DLD1 (cell line): ENCODE measurements around the gene FAM78B.

Source experiments
- in situ Hi-C: cut with HindIII; loops from 2 replicates; pipeline ENCODE4 v1.10.0; 2017; ENCODE audit warnings: low sequenced_read_pairs

Gene FAM78B

DNA sequence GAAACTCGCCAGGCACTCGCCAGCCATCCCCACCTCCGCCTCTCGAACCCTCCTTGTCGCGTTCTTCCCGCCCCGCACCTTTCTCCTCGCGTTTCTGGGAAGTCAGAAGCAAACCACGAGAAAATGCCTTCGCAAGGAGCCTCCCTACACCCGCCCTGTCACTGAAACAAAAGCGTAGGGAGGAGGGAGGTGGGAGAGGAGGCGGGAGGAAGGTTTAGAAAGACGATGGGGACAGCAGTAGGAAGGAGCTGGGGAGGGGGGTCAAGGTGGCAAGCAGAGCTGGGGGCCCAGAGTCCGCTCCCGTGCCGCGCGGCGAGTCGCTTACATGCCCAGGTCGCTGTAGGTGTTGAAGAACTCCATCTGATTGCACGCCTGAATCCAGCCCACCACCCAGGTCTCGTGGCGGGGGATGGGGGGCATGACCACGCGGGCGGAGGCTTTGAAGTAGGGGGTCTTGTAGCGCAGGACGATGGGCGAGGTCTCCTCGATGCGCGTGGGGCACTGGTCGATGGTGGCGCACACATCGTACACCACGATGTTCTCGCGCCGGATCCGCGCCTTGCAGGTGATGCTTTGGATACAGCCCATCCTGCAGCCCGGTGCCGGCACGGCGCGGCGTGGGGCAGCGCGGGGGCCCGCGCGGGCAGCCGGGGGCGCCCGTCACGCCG is 1.0 kb downstream of the FAM78B start:
- in situ Hi-C loops: loop anchor here (25.0 kb wide), 1 partner anchor 203 kb away; no protein-coding TSS in a partner anchor

DNA sequence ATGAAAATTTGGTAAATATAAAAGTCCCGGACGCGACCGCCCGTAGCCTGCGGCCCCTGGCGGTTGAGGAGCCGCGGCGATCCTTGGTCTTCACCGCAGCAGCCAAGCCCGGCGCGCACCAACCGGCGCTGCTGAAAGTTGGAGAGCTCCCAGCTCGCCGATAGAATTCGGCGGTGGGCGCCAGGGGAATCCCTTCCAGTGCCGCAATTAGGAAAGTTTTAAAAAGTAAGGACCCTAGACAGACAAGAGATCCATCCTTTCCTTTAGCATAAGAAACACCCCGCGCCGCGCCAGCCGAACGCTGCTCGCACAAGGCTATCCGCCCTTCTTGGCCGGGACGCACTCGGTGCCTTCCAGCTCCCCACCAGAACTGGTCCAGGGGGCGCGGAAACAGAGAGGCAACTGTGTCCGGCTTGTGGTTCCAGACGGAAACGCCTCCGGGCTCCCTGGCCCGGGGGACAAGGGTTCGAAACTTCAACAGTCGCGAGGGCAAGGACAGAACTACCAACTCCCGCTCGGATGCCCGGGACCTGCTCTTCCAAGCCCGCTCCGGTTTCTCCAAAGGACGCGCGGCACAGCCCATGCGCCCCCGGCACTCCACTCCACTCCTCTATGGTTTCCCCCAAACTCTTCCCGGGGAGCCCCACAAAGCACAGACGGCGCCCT is 1.7 kb downstream of the FAM78B start:
- in situ Hi-C loops: loop anchor here (25.0 kb wide), 1 partner anchor 203 kb away; no protein-coding TSS in a partner anchor

DNA sequence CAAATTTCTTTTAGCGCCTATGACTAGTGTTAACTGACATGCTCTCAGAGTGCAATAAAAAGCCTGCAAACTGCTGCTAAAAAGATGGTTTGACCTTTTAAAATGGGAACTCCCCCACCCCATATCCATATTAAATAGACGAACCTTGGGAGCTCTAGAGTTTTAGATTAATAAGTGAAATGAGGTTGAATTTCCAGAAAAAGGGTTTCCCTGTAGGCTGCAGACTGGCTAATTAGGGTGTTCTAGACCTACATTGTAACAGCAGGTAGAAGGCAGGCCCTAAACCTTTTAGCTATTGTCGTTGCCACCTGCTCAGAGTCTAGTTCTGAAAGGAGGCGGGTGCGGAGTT is 2.2 kb downstream of the FAM78B start:
- in situ Hi-C loops: loop anchor here (25.0 kb wide), 1 partner anchor 202 kb away; no protein-coding TSS in a partner anchor

DNA sequence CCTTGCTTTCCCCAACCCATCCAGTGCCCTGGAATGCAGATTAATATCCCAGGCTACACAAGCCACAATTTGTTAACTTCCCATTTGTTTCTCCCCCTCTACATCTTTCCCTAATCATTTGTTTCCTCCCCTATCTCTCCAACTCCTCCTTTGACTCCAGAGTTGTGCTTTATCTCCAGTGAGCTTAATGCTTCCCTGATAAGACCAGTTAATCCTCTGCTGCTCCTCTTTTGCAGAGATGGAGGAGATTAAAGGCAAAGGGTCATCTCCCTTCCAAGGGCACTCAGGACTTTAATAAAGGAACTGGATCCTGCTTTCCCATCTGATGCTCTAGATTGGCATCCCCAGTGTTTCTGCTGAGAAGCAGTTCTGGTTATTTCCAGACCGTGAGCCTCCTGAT is 7.1 kb downstream of the FAM78B start:
- in situ Hi-C loops: loop anchor here (25.0 kb wide), 1 partner anchor 197 kb away; no protein-coding TSS in a partner anchor

DNA sequence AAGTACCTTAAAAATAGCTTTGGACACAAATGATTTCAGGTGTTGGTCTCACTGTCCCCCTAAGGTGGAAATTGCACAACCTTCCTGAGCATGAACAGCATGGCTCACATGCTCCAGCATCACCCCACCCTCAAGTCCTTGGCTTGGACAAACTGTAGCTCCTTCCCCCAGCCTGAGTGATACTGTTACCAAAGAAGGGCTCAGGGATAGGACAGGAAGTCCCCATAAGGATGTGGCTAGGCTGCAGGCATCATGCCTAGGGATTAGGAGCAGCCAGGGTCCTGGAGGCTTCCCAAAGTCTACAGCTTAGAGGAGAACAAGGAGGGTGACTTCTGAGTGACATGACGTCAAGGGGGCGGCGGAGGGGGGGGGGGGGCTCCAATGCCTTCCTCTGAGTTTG is 10.1 kb downstream of the FAM78B start:
- in situ Hi-C loops: loop anchor here (25.0 kb wide), 1 partner anchor 194 kb away; no protein-coding TSS in a partner anchor

DNA sequence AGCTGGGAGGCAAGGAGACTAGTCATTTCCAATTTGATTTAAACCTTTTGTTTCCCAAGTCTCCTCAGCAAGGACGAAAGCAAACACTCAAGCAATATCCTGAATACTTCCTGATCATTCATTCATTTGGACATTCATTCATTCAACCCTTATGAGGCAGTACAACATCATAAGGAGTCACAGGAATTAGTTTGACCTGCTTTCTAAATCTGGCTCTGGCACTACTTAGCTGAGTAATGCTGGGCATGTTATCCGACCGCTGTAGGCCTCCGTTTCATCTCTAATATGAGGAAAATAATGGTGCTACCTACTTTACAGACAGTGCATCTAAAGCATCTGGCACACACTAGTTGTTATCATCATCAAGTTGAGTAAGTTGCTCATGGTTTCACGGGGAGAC is 11.7 kb downstream of the FAM78B start:
- in situ Hi-C loops: loop anchor here (25.0 kb wide), 1 partner anchor 193 kb away; no protein-coding TSS in a partner anchor

DNA sequence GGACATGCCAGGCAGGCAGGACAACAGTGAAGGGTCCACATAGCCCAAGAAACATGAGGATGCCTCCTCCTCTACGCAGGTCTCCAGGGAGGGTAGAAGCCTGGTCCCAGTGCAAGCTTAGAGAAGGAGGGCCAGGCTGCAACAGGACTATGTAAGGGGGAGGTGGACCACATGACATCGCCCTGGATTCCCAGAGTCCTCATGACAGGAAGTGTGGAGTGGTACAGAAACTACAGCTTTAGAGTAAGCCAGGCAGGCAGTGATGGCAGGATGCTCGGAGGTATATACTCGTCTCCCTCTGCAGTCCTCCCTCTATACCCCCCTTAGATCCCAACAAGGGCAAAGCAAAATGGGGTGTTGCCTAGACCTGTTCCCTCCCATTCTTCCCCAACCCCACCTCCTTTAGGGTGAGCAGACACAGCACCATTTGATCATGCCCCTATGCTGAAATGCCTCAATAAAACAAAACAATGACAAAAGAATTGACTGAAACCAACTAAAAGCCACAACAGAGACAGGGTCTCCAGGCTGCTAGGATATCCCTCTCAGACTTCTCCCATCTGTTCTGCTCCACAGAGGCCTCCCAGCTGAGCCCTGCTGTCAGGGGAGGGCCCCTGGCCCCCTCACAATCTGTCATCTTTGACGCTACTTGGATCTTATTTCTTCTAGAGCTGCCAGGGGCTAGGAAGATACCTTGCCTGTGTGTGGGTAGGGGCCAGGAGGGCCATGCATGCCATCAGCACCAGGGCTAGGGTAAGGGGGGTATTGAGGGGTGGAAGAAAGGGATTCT is 13.1 kb downstream of the FAM78B start:
- in situ Hi-C loops: loop anchor here (25.0 kb wide), 1 partner anchor 191 kb away; no protein-coding TSS in a partner anchor

DNA sequence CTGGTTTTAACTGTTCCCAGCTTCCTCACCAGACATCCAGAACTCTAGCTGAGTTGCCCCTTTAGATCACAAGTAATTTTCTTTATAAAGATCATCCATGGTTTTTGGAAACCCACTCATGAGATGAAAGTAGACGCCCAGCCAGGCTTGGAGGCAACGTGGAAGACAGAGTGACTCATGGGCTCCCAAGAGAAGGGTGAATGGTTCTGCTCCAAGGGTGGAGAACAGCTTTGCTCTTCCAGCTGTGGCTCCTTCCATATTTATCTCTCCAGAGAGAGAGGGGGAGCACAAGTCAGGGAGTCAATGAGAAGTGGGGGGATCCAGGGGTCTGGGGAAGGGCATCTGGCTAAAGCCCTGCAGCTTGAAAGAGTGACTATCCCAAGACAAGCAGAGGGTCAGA is 13.8 kb downstream of the FAM78B start:
- in situ Hi-C loops: loop anchor here (25.0 kb wide), 1 partner anchor 191 kb away; no protein-coding TSS in a partner anchor

DNA sequence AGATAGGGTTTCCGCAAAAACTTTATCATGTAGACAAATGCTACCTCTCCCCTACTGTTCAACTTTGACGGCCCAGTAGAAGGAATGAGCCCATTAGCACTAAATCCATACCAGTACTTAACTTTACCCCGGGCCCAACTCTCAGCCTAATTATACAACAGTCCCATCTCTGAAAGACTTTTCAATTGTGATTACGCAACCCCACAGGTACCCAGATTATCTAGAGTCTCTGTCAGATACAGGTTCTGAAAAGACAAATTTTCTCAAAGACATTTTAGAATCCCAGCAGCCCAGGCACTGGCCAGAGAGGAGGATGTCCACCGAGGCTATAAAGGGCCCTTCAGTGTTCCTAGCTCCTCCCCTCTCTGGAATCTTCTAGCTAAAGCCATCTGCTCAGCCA is 15.0 kb downstream of the FAM78B start:
- in situ Hi-C loops: loop anchor here (25.0 kb wide), 1 partner anchor 190 kb away; no protein-coding TSS in a partner anchor

DNA sequence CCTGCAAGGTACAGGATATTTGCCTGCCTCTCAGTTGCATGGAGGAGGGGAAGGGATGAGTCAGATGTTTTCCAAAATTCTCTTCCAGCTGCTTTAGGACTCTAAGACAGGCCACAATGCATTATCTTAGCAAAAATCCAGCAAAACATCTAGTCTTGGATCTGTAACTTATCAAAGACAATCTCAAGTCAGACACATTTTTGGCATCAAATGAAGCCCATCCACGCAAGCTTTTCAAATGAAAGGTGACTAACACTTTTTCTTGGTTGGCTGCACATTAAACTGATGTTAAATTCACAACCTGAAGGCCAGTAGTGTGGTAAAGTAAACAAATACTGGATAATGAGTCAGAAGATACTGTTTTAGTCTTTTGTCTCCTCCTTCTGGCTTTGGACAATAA is 21.3 kb downstream of the FAM78B start:
- in situ Hi-C loops: no loop called here

DNA sequence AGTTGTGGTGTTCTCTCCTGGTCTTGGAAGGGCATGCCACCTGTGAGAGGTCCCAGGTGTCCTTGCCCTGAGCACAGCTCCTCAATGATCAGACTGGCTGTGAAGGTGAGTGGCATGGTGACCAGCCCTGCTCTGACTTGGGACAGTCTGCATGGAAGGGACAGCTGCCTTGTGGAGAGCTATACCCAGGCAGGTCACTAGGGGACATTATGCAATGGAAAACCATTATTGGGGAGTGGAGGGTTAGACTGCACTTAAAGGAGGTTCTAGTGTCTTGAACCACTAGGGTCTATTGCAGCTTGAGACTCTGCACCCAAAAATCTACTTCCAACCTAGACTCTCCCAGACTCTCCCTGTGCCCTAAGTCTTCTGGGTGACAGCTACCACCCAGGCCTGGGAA is 24.8 kb downstream of the FAM78B start:
- in situ Hi-C loops: no loop called here

DNA sequence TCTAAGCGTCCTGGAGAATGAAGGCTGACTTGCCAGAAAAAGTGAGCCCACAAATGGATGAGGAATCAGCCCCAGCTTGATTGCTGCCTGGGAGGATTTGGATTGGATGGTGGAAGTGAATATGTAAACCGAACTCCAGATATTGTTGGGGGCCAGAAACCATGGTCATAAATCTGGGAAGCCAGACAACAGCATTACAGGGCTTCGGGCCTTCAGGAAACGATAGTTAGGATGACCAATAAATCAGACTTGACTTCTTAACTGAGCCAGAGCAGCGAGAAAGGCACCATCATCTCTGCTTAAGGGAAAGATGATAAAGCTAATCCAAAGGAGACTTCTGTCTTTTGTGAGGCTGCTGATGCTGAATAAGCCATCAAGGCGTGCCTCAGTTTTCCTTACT is 26.6 kb downstream of the FAM78B start:
- in situ Hi-C loops: no loop called here

DNA sequence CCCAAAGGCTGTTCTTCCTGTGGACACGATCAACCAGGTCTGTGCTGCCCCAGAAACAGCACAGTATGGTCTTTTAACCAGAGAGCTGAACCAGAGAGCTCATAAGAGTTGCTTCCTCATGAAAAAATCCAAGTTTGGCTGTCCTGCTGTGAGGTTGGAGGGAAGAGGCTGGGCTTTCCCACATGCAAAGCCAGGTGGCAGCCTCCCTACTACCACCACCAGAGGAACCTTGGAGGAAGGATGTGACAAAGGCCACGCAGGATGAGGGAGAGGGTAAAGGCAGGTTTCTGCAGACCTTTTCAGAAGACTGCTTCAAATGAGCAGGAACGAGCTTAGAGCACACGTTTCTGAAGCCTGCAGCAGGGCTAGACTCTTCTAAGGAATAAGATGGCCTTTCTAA is 27.1 kb downstream of the FAM78B start:
- in situ Hi-C loops: no loop called here

DNA sequence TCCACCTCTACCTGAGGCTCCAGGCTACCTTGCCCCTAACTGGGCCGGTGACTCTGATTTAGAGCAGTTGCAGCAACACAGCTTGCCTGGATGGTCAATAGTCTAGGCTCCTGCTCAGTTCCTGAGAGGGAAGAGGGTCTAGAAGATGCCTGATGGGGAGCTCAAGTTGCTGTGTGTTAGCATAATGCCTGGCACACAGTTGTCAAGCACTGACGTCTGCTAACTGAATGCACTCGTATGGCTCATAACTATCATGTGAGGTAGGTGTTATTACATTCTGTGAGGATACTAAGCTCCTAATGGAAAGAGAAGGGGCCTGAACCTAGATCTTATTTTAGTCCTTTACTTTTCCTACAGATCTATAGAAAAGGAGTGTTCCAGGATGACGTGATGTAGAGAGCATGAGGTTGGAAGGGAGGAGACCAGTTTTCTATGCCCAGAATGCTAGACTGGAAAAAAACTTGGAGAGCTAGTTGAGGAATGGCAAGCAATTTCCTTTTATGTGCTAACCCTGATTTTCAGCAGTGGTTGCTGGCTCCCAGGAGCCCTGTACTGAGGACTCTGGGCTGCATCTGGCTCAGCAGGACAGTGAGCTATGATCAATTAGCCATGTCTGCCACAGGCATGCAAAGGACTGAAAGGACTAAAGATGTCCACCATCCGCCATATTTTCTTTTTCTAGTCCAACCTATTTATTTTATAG is 30.0 kb downstream of the FAM78B start:
- in situ Hi-C loops: no loop called here

DNA sequence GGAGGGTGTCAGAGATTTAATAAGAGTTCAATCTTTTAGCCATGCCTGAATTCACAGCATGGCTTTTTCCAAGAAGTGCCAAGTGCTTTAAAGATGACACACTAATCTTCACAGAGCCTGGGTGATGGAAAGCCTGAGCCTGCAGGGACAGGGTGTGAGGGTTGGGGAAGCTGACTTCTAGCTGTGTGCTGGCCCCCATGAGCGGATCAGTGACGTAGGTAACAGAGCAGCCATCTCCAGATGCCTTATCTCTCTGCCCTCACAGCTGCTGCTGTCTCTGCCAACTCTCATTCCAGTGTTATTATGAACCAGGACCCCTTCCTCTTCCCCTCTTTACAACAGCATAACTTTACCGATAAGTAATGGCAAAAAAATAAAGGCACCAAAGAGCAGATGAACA is 30.6 kb downstream of the FAM78B start:
- in situ Hi-C loops: no loop called here

DNA sequence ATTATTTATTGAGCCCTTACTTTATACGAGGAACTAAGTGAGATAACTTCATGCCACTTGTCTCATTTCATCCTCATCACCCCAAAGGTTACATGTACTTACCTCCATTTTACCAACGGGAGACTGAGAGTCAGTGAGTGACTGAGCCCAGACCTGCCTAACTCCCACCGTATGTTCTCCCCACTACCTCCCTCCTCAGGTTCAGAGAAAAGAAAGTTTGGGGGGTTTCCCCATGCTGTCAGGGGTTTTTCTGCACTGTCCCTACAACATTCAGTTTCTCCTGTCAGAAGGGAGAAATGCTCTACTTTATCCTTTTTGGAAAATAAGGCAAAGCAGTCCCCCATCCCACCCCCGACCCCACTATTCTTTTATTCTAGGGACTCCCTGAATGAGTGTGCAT is 32.9 kb downstream of the FAM78B start:
- in situ Hi-C loops: no loop called here

DNA sequence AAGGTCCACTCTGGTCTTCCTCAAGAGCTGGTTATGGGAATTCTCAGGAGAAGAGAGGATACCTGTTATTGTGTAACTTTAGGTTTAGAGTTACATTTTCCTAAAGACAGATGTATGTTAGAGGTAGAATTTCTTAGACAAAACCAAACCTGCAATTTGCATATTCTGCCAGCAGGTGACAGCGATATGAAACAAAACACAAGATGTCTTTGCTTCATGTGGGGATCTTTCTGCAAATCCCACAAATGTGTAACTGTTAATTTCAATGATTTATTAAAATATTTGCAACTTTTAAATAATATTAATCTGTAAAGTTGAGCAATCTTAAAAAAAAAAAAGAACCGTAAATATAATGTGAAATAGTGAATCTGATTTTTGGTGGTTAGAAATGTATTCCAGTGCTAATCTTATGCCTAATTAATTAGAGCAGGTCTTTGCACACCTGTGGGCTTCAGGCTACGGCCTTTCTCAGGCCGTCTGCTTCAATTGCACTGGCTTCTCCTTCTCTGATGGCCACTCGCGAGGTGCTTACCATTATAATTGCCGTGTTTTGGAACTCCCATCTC is 33.4 kb downstream of the FAM78B start:
- in situ Hi-C loops: no loop called here

DNA sequence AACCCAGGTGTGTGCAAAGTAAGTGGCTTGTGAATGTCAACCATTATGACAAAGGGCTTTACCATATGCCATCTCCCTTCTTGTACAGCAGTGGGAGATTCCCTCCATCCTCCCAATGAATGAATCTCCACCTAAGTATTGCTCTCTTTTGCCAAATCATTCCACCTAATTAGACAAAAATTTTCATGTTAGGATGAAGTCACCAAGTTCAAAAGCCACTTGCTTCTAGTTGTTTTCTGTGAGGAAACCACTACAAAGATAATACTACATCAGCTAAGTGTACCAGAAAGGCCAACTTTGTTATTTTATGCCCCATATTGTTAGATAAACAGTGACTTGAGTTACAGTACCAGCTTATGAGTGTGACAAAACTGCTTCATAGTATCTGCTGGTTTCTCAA is 34.3 kb downstream of the FAM78B start:
- in situ Hi-C loops: no loop called here

DNA sequence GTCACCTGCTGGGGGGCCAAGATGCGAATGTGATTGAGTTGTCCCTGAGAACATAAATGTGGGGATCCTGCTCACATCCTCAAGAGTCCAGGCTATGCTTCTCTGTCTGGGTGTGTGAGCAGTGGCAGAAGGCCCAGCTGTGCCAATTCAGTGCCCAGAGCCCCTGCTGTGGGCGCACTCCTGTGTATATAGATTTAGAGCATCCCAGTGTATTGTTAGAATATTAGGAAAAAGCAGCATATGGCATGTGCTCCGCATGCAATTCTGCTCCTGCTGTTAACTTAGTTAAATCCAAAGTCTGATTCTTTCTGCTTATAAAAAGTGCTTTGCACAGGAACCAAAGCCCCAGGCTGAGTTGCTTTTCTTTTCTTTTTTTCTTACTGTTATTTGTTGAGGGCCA is 37.8 kb downstream of the FAM78B start:
- in situ Hi-C loops: no loop called here

DNA sequence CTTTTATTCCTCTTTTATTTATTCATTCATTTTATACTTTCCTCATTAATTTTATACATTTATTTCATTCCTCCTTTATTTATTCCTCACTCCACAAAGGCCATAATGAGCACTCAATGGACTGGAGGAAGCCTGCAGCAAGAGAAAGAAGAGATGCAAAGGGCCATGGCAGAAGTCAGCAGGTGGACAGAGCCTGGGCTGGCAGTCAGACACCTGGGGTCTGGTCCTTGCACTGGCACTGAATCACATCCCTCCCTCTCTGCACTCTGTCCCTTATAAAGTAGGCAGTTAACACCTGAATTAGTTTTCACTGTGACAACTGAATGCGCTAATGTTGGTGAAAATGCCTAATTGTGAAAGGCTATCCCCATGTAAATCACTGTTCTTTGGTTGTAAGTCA is 38.6 kb downstream of the FAM78B start:
- in situ Hi-C loops: no loop called here

DNA sequence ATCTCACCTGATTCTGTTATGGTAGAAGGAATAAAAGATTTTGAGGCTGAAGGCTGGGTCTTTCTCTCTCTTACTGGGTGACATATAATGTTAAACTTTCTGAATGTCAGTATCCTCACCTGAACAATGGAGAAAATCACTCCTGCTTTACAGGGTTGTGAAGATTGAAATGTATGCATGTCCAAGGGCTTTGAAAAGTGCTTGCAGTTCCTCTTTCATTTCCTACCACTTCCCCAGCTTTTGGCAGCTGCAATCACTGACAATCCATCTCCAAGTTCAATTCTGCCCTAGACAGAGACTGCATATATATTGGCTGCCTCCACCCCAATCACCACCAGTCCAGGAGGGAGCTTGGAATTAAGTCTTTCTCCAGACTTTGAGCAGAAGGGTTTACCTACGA is 39.8 kb downstream of the FAM78B start:
- in situ Hi-C loops: no loop called here
